ENCODE measurements around the gene APOL3.

APOL3 gene

GRCh38 chr22:36165141-36165540, 4.6 kb upstream of the APOL3 start:
- TF ChIP-seq EZH2 (IDR thresholded peaks at IDR 0.05; ENCODE audit: borderline replicate concordance, low read length): no peak
- TF ChIP-seq CTCF (IDR thresholded peaks at IDR 0.05; ENCODE audit: low read length): no peak
- H3K4me2 ChIP-seq (ENCODE audit: low read length): peak overlapping the region; percentile 98; the same call in 1 of the 2 replicates
- H3K9ac ChIP-seq (ENCODE audit: low read length): no peak overlapping the region
- no peaks in the 10 kb centered on the region for H3K79me2 ChIP-seq (ENCODE audit: insufficient read depth, low read length)
- no peak overlapping the region for H3K4me3 ChIP-seq (ENCODE audit: low read depth, low read length, poor library complexity, severe bottlenecking)
- no peaks in the 10 kb centered on the region for H4K20me1 ChIP-seq (ENCODE audit: insufficient read depth, low read length)
- peak overlapping the region; percentile 97 for H3K27ac ChIP-seq (ENCODE audit: low read depth, low read length, poor library complexity, severe bottlenecking)
- H3K9me3 ChIP-seq (ENCODE audit: low read length): peaks cover 5% of the 10 kb centered on the region
- no peaks in the 10 kb centered on the region; the same call in 1 of the 2 replicates for H3K36me3 ChIP-seq (ENCODE audit: insufficient read depth, low read length)
- no peaks in the 10 kb centered on the region for H3K9me2 ChIP-seq (ENCODE audit: low read depth, low read length)
- H3K4me1 ChIP-seq (ENCODE audit: insufficient read depth, low read length, severe bottlenecking): peaks cover 71% of the 10 kb centered on the region
- no peaks in the 10 kb centered on the region for H3K27me3 ChIP-seq (ENCODE audit: insufficient read depth, low read length)
- peaks cover 8% of the 10 kb centered on the region; the same call in 1 of the 2 replicates for H3F3A ChIP-seq (ENCODE audit: insufficient read depth, low read length)
- no peak overlapping the region for H2AFZ ChIP-seq (ENCODE audit: low read length)

DNA sequence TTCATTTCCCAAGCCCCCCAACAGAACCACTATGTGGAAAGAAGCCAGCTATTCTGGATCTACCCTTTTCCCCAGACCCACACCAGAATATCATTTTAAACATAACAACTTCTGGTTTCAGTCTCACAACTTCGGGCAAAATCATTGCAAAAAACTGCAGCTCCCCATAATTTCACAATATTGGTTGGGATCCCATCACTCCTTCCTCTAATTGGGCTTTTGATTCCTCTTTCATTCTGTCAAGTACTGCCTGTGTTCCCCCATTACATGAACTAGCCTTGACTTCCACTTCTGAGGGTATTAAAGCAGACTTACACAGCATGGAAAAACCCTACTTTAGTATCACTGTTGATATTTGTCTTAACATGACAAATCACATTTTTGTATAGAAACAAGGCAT, 4.1 kb upstream of the APOL3 start:
- H4K20me1 ChIP-seq (ENCODE audit: insufficient read depth, low read length): no peaks in the 10 kb centered on the region
- H3K4me1 ChIP-seq (ENCODE audit: insufficient read depth, low read length, severe bottlenecking): peaks cover 77% of the 10 kb centered on the region
- peak overlapping the region; percentile 98 for H3K4me2 ChIP-seq (ENCODE audit: low read length)
- H2AFZ ChIP-seq (ENCODE audit: low read length): no peak overlapping the region
- H3K79me2 ChIP-seq (ENCODE audit: insufficient read depth, low read length): peaks cover 2% of the 10 kb centered on the region; the same call in 1 of the 2 replicates
- H3K4me3 ChIP-seq (ENCODE audit: low read depth, low read length, poor library complexity, severe bottlenecking): peak overlapping the region; percentile 64
- H3K9me3 ChIP-seq (ENCODE audit: low read length): peaks cover 3% of the 10 kb centered on the region; the same call in 1 of the 2 replicates
- TF ChIP-seq CTCF (IDR thresholded peaks at IDR 0.05; ENCODE audit: low read length): no peak
- no peaks in the 10 kb centered on the region; the same call in 1 of the 2 replicates for H3K36me3 ChIP-seq (ENCODE audit: insufficient read depth, low read length)
- peak overlapping the region; percentile 82; the same call in 1 of the 2 replicates for H3K9ac ChIP-seq (ENCODE audit: low read length)
- H3K9me2 ChIP-seq (ENCODE audit: low read depth, low read length): no peaks in the 10 kb centered on the region
- H3K27me3 ChIP-seq (ENCODE audit: insufficient read depth, low read length): no peaks in the 10 kb centered on the region
- H3F3A ChIP-seq (ENCODE audit: insufficient read depth, low read length): peaks cover 8% of the 10 kb centered on the region; the same call in 1 of the 2 replicates
- H3K27ac ChIP-seq (ENCODE audit: low read depth, low read length, poor library complexity, severe bottlenecking): peak overlapping the region; percentile 97

- H3K4me2 ChIP-seq (ENCODE audit: low read length): peak overlapping the region; percentile 98
These were observed 2.9 kb upstream of the APOL3 start for GRCh38 chr22:36163497-36163896.

More at GRCh38 chr22:36163497-36163896, 2.9 kb upstream of the APOL3 start:
- Histone ChIP-seq H3K36me3 (ENCODE audit: insufficient read depth, low read length) (no peaks in the 10 kb centered on the region; the same call in 1 of the 2 replicates), H3K9ac (ENCODE audit: low read length) (peak overlapping the region; percentile 82), H3K79me2 (ENCODE audit: insufficient read depth, low read length) (peaks cover 11% of the 10 kb centered on the region), H4K20me1 (ENCODE audit: insufficient read depth, low read length) (no peaks in the 10 kb centered on the region), H3K4me3 (ENCODE audit: low read depth, low read length, poor library complexity, severe bottlenecking) (peak overlapping the region; percentile 64), H2AFZ (ENCODE audit: low read length) (no peak overlapping the region), H3K27me3 (ENCODE audit: insufficient read depth, low read length) (no peaks in the 10 kb centered on the region), H3K9me3 (ENCODE audit: low read length) (peaks cover under 1% of the 10 kb centered on the region; the same call in 1 of the 2 replicates), H3K9me2 (ENCODE audit: low read depth, low read length) (no peaks in the 10 kb centered on the region), H3F3A (ENCODE audit: insufficient read depth, low read length) (peaks cover 8% of the 10 kb centered on the region; the same call in 1 of the 2 replicates), H3K27ac (ENCODE audit: low read depth, low read length, poor library complexity, severe bottlenecking) (peak overlapping the region; percentile 97), H3K4me1 (ENCODE audit: insufficient read depth, low read length, severe bottlenecking) (peaks cover 88% of the 10 kb centered on the region)
- no peak for TF ChIP-seq CTCF (IDR thresholded peaks at IDR 0.05; ENCODE audit: low read length)
- no peak for TF ChIP-seq EZH2 (IDR thresholded peaks at IDR 0.05; ENCODE audit: borderline replicate concordance, low read length)
